ENCODE data around the gene PTPRG. TPM values are rescaled to one million over a fixed set of nuclear protein-coding genes. Genes with fewer than 3 reads are reported as not detected.

PTPRG gene
- total and polyA plus RNA-seq, 10 of the 15 experiments (the other 5 are each of a cell fraction or from before 2014, with no cell fraction given): 0.29 to 20.7 (median 1.4) TPM

DNA sequence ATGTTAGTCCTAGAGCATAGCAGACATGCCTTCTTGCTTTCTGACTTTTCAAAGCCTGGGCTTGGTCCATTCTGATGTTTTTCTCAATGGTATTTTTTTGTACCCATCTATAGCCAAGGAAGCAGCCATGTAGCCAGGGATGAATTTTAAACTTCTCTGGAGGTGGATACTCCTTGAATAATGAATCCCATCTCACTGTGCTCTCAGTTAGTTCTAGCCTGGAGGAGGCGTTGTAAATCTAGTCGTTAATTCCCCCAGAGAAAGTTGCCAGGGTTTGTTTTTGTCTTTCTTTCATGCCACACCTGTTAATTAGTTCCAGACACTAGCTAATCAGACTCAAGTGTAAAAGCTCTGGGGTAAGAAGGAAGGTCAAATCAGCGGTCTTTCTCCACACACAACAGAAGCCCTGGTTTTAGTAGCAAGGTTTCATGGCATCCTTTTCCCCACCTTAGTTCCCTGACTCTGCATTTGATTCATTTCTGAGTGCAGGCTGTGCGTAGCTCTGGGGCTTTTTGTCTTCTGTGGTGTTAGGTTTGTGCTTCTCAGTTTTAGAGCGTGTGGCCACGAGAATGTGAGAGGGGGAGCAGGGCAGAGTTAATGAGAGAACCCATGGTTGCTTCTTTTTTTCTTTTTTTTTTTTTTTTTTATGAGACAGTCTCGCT is 19.7 kb downstream of the PTPRG start:
- Histone ChIP-seq H3K4me2 (ENCODE audit: control insufficient read depth, insufficient read depth) (no peak overlapping the region), H3K9me3 (replicated peaks; ENCODE audit: control insufficient read depth, insufficient read depth, low read length) (no peaks in the 10 kb centered on the region), H4K20me1 (ENCODE audit: control insufficient read depth, insufficient read depth) (no peaks in the 10 kb centered on the region), H3K36me3 (ENCODE audit: control insufficient read depth in 2 of 2, insufficient read depth in 2 of 2, low read length in 1 of 2) (no peaks in the 10 kb centered on the region), H3K4me1 (ENCODE audit: control insufficient read depth, insufficient read depth, low read length) (no peaks in the 10 kb centered on the region), H3K27me3 (replicated peaks in 1 of 2; ENCODE audit: control insufficient read depth in 2 of 2, insufficient read depth in 2 of 2, low read length in 1 of 2) (peaks cover 0 to 4% of the 10 kb centered on the region in 2 experiments; a peak in 1 of 4 replicates), H3K9ac (ENCODE audit: control insufficient read depth, insufficient read depth, low read length) (no peak overlapping the region), H3K4me3 (no peak overlapping the region), H3K79me2 (ENCODE audit: control insufficient read depth, insufficient read depth, low read length) (no peaks in the 10 kb centered on the region), H3K27ac (ENCODE audit: control insufficient read depth, insufficient read depth) (no peak overlapping the region), H2AFZ (ENCODE audit: control insufficient read depth, low read depth, low read length) (no peak overlapping the region)
- intact Hi-C loops (cut with micrococcal nuclease; ENCODE audit: unreplicated experiment) (no loop called here), in situ Hi-C loops (cut with MboI) (no loop called here)
- WGBS (ENCODE audit: insufficient coverage, insufficient replicate concordance, low lambda C conversion rate, missing lambda C conversion rate): 7% methylated on average over 6 of the region's 7 CpGs
- ChIA-PET SMC1A (ENCODE audit: uncharacterized antibody, unreplicated experiment) (interaction anchor here (0.7 to 1.7 kb wide), 7 partner anchors 9 to 808 kb away, joined by 3 to 8 read pairs (median 5); no protein-coding TSS in a partner anchor), RAD21 (ENCODE audit: unreplicated experiment) (interaction anchor here (0.6 to 1.4 kb wide), 13 partner anchors 9 to 607 kb away, joined by 3 to 8 read pairs (median 3); no protein-coding TSS in a partner anchor), CTCF (interaction anchor here (0.7 to 1.1 kb wide), 6 partner anchors 8 to 146 kb away, joined by 3 to 6 read pairs (median 4); no protein-coding TSS in a partner anchor), POLR2A (interaction anchor here (0.5 to 1.3 kb wide), 2 partner anchors 9 to 274 kb away, joined by 6 to 7 read pairs; no protein-coding TSS in a partner anchor)
- ATAC-seq (peak; percentile 89), DNase-seq (ENCODE audit: low read depth, low spot score) (no peak), FAIRE-seq (no peak)
- no TSS peak for BruUV-seq (replicated peaks)
- TF ChIP-seq, protein P1, sequence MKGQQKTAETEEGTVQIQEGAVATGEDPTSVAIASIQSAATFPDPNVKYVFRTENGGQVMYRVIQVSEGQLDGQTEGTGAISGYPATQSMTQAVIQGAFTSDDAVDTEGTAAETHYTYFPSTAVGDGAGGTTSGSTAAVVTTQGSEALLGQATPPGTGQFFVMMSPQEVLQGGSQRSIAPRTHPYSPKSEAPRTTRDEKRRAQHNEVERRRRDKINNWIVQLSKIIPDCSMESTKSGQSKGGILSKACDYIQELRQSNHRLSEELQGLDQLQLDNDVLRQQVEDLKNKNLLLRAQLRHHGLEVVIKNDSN (IDR thresholded peaks at IDR 0.05; ENCODE audit: borderline replicate concordance, extremely low read length, insufficient read depth, low read depth, low read length): no peak
- TF ChIP-seq PAX5 (IDR thresholded peaks at IDR 0.05; ENCODE audit: borderline replicate concordance, low read depth, low read length) (no peak), TARDBP (IDR thresholded peaks at IDR 0.05; ENCODE audit: borderline replicate concordance) (no peak), ASH2L (IDR thresholded peaks at IDR 0.05; ENCODE audit: borderline replicate concordance, low read depth) (no peak), SMC3 (IDR thresholded peaks at IDR 0.05; ENCODE audit: borderline replicate concordance, low read length) (no peak), DPF2 (IDR thresholded peaks at IDR 0.05) (no peak), EZH2 (IDR thresholded peaks at IDR 0.05; ENCODE audit: borderline replicate concordance, control insufficient read depth, low read depth, low read length) (no peak), ZZZ3 (IDR thresholded peaks at IDR 0.05; ENCODE audit: control insufficient read depth, insufficient read length, low read depth) (no peak), SUZ12 (IDR thresholded peaks at IDR 0.05; ENCODE audit: unreplicated experiment) (no peak), ZNF384 (IDR thresholded peaks at IDR 0.05; ENCODE audit: borderline replicate concordance, low read depth, low read length) (peak; percentile 81), ATF7 (IDR thresholded peaks at IDR 0.05; ENCODE audit: low read depth) (peak; percentile 38), CBFB (IDR thresholded peaks at IDR 0.05; ENCODE audit: low read depth) (no peak), CREB1 (IDR thresholded peaks at IDR 0.05; ENCODE audit: low read depth) (no peak), CHD2 (IDR thresholded peaks at IDR 0.05; ENCODE audit: borderline replicate concordance, low read depth, low read length) (no peak), RB1 (IDR thresholded peaks at IDR 0.05; ENCODE audit: borderline replicate concordance) (no peak), PML (IDR thresholded peaks at IDR 0.05; ENCODE audit: low read length) (no peak)
- TF ChIP-seq, protein P2, sequence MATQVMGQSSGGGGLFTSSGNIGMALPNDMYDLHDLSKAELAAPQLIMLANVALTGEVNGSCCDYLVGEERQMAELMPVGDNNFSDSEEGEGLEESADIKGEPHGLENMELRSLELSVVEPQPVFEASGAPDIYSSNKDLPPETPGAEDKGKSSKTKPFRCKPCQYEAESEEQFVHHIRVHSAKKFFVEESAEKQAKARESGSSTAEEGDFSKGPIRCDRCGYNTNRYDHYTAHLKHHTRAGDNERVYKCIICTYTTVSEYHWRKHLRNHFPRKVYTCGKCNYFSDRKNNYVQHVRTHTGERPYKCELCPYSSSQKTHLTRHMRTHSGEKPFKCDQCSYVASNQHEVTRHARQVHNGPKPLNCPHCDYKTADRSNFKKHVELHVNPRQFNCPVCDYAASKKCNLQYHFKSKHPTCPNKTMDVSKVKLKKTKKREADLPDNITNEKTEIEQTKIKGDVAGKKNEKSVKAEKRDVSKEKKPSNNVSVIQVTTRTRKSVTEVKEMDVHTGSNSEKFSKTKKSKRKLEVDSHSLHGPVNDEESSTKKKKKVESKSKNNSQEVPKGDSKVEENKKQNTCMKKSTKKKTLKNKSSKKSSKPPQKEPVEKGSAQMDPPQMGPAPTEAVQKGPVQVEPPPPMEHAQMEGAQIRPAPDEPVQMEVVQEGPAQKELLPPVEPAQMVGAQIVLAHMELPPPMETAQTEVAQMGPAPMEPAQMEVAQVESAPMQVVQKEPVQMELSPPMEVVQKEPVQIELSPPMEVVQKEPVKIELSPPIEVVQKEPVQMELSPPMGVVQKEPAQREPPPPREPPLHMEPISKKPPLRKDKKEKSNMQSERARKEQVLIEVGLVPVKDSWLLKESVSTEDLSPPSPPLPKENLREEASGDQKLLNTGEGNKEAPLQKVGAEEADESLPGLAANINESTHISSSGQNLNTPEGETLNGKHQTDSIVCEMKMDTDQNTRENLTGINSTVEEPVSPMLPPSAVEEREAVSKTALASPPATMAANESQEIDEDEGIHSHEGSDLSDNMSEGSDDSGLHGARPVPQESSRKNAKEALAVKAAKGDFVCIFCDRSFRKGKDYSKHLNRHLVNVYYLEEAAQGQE (IDR thresholded peaks at IDR 0.05; ENCODE audit: low read depth, low read length): no peak
- TF ChIP-seq, protein P3, sequence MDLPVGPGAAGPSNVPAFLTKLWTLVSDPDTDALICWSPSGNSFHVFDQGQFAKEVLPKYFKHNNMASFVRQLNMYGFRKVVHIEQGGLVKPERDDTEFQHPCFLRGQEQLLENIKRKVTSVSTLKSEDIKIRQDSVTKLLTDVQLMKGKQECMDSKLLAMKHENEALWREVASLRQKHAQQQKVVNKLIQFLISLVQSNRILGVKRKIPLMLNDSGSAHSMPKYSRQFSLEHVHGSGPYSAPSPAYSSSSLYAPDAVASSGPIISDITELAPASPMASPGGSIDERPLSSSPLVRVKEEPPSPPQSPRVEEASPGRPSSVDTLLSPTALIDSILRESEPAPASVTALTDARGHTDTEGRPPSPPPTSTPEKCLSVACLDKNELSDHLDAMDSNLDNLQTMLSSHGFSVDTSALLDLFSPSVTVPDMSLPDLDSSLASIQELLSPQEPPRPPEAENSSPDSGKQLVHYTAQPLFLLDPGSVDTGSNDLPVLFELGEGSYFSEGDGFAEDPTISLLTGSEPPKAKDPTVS (IDR thresholded peaks at IDR 0.05; ENCODE audit: low read depth, low read length): no peak
